K562 (cell line): ENCODE measurements around the gene NSUN2. TPM values are rescaled to one million over a fixed set of nuclear protein-coding genes. Genes with fewer than 3 reads are reported as not detected.

ENCODE experiments used
- ATAC-seq: fragments of 200-7000 bp; cut with Tn5 transposase; 3 replicates; pipeline ENCODE4 v1.9.1; 2020; ENCODE audit warnings: moderate library complexity
- BruUV-seq: library from RNA; stranded (reverse); fragments of 400-500 nt; replicated peaks from 2 replicates; lab custom pipeline; 2021; lab: Mats Ljungman, UMichigan
- CTCF ChIA-PET: fragments of 300-600 bp; formaldehyde crosslinking; extraction: SDS; loops from one replicate; lab custom pipeline; 2021; ENCODE audit warnings: low intra/inter-chr PET ratio; lab: Yijun Ruan, JAX
- POLR2A ChIA-PET: fragments of 300-600, 350-650 bp; sonication (Branson Sonifier 250); formaldehyde crosslinking; extraction: SDS; loops from one replicate; lab custom pipeline; 2021; ENCODE audit warnings: antibody characterized with exemption, inconsistent platforms; lab: Yijun Ruan, JAX
- DNase-seq, 4 experiments: peaks; one replicate each; pipeline versions ENCODE4 v3.0.0 to v3.0.0-alpha.2; 2011 to 2018; ENCODE audit warnings: low spot score in 3 of 4, mixed read lengths in 3 of 4; ENCODE audit errors: extremely low read depth in 1 of 4
- FAIRE-seq: peaks from 2 replicates; lab custom pipeline; 2011; peaks lifted over from hg19 to GRCh38; lab: Jason Lieb, UNC
- H2AFZ ChIP-seq: 2 replicates; pipeline ENCODE4 v1.6.0; 2011; ENCODE audit warnings: low read depth, low read length, control low read depth, inconsistent platforms
- H3K27ac ChIP-seq: fragments of 200-600 bp; 3 replicates; pipeline ENCODE4 v1.8.0; 2011; ENCODE audit warnings: low read depth, mild to moderate bottlenecking, control low read depth, inconsistent platforms, low read length, moderate library complexity, mixed read lengths; ENCODE audit errors: extremely low read depth
- H3K27me3 ChIP-seq, 2 experiments: fragments of 300-600 bp in 1 of 2; 2 replicates in 1 of 2; 3 replicates in 1 of 2; pipeline versions ENCODE4 v1.6.0 to v1.8.0; 2011; ENCODE audit warnings: inconsistent platforms in 2 of 2, low read length in 2 of 2, mild to moderate bottlenecking in 1 of 2, mixed read lengths in 1 of 2, moderate library complexity in 1 of 2; ENCODE audit not compliant: control insufficient read depth in 2 of 2, insufficient read depth in 2 of 2
- H3K36me3 ChIP-seq: fragments of 300-600 bp; 3 replicates; pipeline ENCODE4 v1.8.0; 2011; ENCODE audit warnings: mild to moderate bottlenecking, low read length, inconsistent platforms; ENCODE audit not compliant: control insufficient read depth, insufficient read depth
- H3K4me1 ChIP-seq, 2 experiments: fragments of 200-600 bp in 1 of 2; replicated peaks in 1 of 2; 2 replicates in 1 of 2; 3 replicates in 1 of 2; pipeline versions ENCODE4 v1.5.1 to v1.8.0; 2011; ENCODE audit warnings: inconsistent platforms in 2 of 2, low read length in 2 of 2, mild to moderate bottlenecking in 1 of 2, mixed read lengths in 1 of 2, moderate library complexity in 1 of 2; ENCODE audit not compliant: control insufficient read depth in 2 of 2, insufficient read depth in 2 of 2
- H3K4me2 ChIP-seq: 2 replicates; pipeline ENCODE4 v1.6.1; 2011; ENCODE audit warnings: low read length, control low read depth, inconsistent platforms, mixed read lengths; ENCODE audit not compliant: insufficient read depth
- H3K4me3 ChIP-seq: fragments of 200-600 bp; sonication (generic), shearing (Covaris generic); 2 replicates; pipeline ENCODE4 v1.5.1; 2016; ENCODE audit warnings: control low read depth, inconsistent platforms
- H3K79me2 ChIP-seq: fragments of 200-600 bp; 3 replicates; pipeline ENCODE4 v1.8.0; 2011; ENCODE audit warnings: low read length, inconsistent platforms; ENCODE audit not compliant: control insufficient read depth, insufficient read depth
- H3K9ac ChIP-seq, 2 experiments: 2 replicates each; pipeline versions ENCODE4 v1.6.0 to v1.6.1; 2011; ENCODE audit warnings: low read depth in 2 of 2, low read length in 2 of 2, control low read depth in 1 of 2, inconsistent platforms in 1 of 2, mild to moderate bottlenecking in 1 of 2, mixed read lengths in 1 of 2; ENCODE audit not compliant: insufficient read depth in 1 of 2
- H3K9me1 ChIP-seq: one replicate; pipeline ENCODE4 v1.6.0; 2011; ENCODE audit warnings: inconsistent platforms, mild to moderate bottlenecking, low read length, moderate library complexity; ENCODE audit not compliant: control insufficient read depth, insufficient read depth
- H3K9me3 ChIP-seq: replicated peaks from 2 replicates; pipeline ENCODE4 v1.5.1; 2011; ENCODE audit warnings: low read depth, low read length, inconsistent platforms; ENCODE audit not compliant: control insufficient read depth, insufficient read depth
- H4K20me1 ChIP-seq: replicated peaks from 2 replicates; pipeline ENCODE4 v1.6.1; 2011; ENCODE audit warnings: low read length, inconsistent platforms, mixed read lengths; ENCODE audit not compliant: control insufficient read depth, insufficient read depth
- C11orf30 ChIP-seq: fragments of 450-650 bp; IDR thresholded peaks from 2 replicates; pipeline ENCODE4 v1.6.1; 2016; ENCODE audit warnings: low read depth, mild to moderate bottlenecking
- CBFB ChIP-seq: sonication (generic); formaldehyde crosslinking; IDR thresholded peaks from 2 replicates; pipeline ENCODE4 v1.4.0; 2020; ENCODE audit warnings: mild to moderate bottlenecking, missing genetic modification reagents
- GATAD2A ChIP-seq: fragments of 450-650 bp; IDR thresholded peaks from 2 replicates; pipeline ENCODE4 v1.6.1; 2017
- GTF2A2 ChIP-seq: IDR thresholded peaks from 2 replicates; pipeline ENCODE4 v1.6.1; 2016; ENCODE audit warnings: mild to moderate bottlenecking, missing genetic modification characterization, missing compliant biosample characterization
- GTF3C2 ChIP-seq: IDR thresholded peaks from 3 replicates; pipeline ENCODE4 v1.6.1; 2011; ENCODE audit warnings: borderline replicate concordance, mild to moderate bottlenecking, moderate library complexity; ENCODE audit not compliant: insufficient read length; ENCODE audit errors: extremely low read depth
- MAFG ChIP-seq: fragments of 450-650 bp; conservative IDR thresholded peaks from 2 replicates; pipeline ENCODE4 v1.6.1; 2016; ENCODE audit warnings: missing genetic modification characterization, missing compliant biosample characterization
- MAFK ChIP-seq: IDR thresholded peaks from 2 replicates; pipeline ENCODE4 v1.6.1; 2011; ENCODE audit warnings: low read length, improper control_type of control experiment
- NR4A1 ChIP-seq, 2 experiments: fragments of 250-450 bp in 1 of 2; fragments of 450-650 bp in 1 of 2; sonication (Bioruptor Pico) in 1 of 2; IDR thresholded peaks; 2 replicates each; pipeline versions ENCODE4 v1.4.0 to v1.6.1; 2016 to 2020; ENCODE audit warnings: mild to moderate bottlenecking in 2 of 2, missing compliant biosample characterization in 1 of 2, missing genetic modification characterization in 1 of 2, moderate library complexity in 1 of 2
- PHB2 ChIP-seq: fragments of 450-650 bp; IDR thresholded peaks from 2 replicates; pipeline ENCODE4 v1.6.1; 2017; ENCODE audit warnings: low read depth
- PHF21A ChIP-seq: fragments of 450-650 bp; IDR thresholded peaks from 2 replicates; pipeline ENCODE4 v1.6.1; 2017; ENCODE audit warnings: low read depth, borderline replicate concordance
- PHTF2 ChIP-seq: fragments of 250-450 bp; sonication (Bioruptor Pico); IDR thresholded peaks from 2 replicates; pipeline ENCODE4 v1.5.0; 2021; ENCODE audit warnings: mild to moderate bottlenecking
- POLR2H ChIP-seq: IDR thresholded peaks from 2 replicates; pipeline ENCODE4 v1.6.1; 2016; ENCODE audit warnings: missing genetic modification characterization, low read depth, mild to moderate bottlenecking, control low read depth, missing compliant biosample characterization, moderate library complexity
- SMARCA4 ChIP-seq: fragments of 450-650 bp; IDR thresholded peaks from 2 replicates; pipeline ENCODE4 v1.6.1; 2016
- STAT5A ChIP-seq: IDR thresholded peaks from 2 replicates; pipeline ENCODE4 v1.6.1; 2012; ENCODE audit warnings: low read length, inconsistent platforms, borderline replicate concordance
- TRIM24 ChIP-seq, 2 experiments: fragments of 450-650 bp; IDR thresholded peaks; 2 replicates each; pipeline ENCODE4 v1.6.1; 2016
- ZNF140 ChIP-seq: fragments of 250-450 bp; sonication (Bioruptor Pico); IDR thresholded peaks from 2 replicates; pipeline ENCODE4 v1.8.0; 2021; ENCODE audit warnings: moderate library complexity, mild to moderate bottlenecking, inconsistent platforms
- ZNF239 ChIP-seq: fragments of 250-450 bp; sonication (Bioruptor Pico); IDR thresholded peaks from 2 replicates; pipeline ENCODE4 v1.4.0; 2020; ENCODE audit warnings: mild to moderate bottlenecking
- ZNF445 ChIP-seq: fragments of 250-450 bp; sonication (Bioruptor Pico); IDR thresholded peaks from 2 replicates; pipeline ENCODE4 v1.4.0; 2020; ENCODE audit warnings: low read depth, mild to moderate bottlenecking, moderate library complexity
- WGBS: fragments of 100-300 bp; shearing (Covaris generic); methylation state at CpG from one replicate; pipeline ENCODE4 v1.1.6; 2016; ENCODE audit warnings: low coverage, mixed read lengths; ENCODE audit not compliant: insufficient coverage; ENCODE audit errors: missing lambda C conversion rate; 5-methylcytosine and 5-hydroxymethylcytosine counted together
- in situ Hi-C: fragments of 300-500 bp; cut with MboI; formaldehyde crosslinking; loops from 4 replicates; pipeline ENCODE4 v1.15.0; 2018; ENCODE audit warnings: inconsistent platforms, mixed read lengths
- intact Hi-C: fragments of 100-400 bp; cut with micrococcal nuclease; formaldehyde crosslinking; loops from 2 replicates; pipeline ENCODE4 v1.14.2; 2022
- polyA plus RNA-seq, 8 experiments: library from polyadenylated mRNA; depleted of rRNA in 4 of 8; stranded (reverse) in 5 of 8; unstranded in 3 of 8; fragments of >200 nt; fragmentation: Nextera tagmentation in 2 of 8; fragmentation: Illumina TruSeq in 1 of 8; extraction: Ambion mirVana in 2 of 8; extraction: Trizol in 1 of 8; gene quantifications; 2 replicates each; pipeline versions ENCODE4 v1.2.1 to v1.2.3, GENCODE V29; 2011 to 2014; ENCODE audit warnings: inconsistent platforms in 1 of 8, missing spikeins in 1 of 8
- total RNA-seq, 7 experiments: library from RNA; depleted of rRNA in 6 of 7; stranded (reverse); fragments of >200 nt in 6 of 7; fragmentation: Illumina TruSeq in 2 of 7; extraction: Trizol in 2 of 7; gene quantifications; 2 replicates each; pipeline versions ENCODE4 v1.2.1 to v1.2.3, GENCODE V29; 2011 to 2021; ENCODE audit warnings: low replicate concordance in 1 of 7
- TF ChIP-seq, protein P1 (sequence below): IDR thresholded peaks from 2 replicates; pipeline ENCODE4 v1.6.1; 2014; ENCODE audit warnings: antibody characterized with exemption
- TF ChIP-seq, protein P2 (sequence below): sonication (generic); formaldehyde crosslinking; IDR thresholded peaks from 2 replicates; pipeline ENCODE4 v1.8.0; 2022; ENCODE audit warnings: mild to moderate bottlenecking, missing genetic modification reagents

Gene NSUN2
- total and polyA plus RNA-seq, 9 of the 15 experiments (the other 6 are each of a cell fraction or from before 2014, with no cell fraction given) = 9.2 to 167 (median 127) TPM

GRCh38 chr5:6642655-6643054 is 9.8 kb upstream of the NSUN2 start (continued):
- TF ChIP-seq ZNF140 (CRISPR knock-in tag) (no peak), C11orf30 (peak; percentile 71), GATAD2A (no peak), SMARCA4 (no peak), STAT5A (no peak), MAFG (tag) (peak; percentile 67), MAFK (peak; percentile 29; the same call in 1 of the 2 replicates), ZNF445 (CRISPR knock-in tag) (no peak), PHTF2 (CRISPR knock-in tag) (no peak), TRIM24 (IDR thresholded peaks at IDR 0.05) (no peak), POLR2H (tag) (no peak)
- TF ChIP-seq, protein P1, sequence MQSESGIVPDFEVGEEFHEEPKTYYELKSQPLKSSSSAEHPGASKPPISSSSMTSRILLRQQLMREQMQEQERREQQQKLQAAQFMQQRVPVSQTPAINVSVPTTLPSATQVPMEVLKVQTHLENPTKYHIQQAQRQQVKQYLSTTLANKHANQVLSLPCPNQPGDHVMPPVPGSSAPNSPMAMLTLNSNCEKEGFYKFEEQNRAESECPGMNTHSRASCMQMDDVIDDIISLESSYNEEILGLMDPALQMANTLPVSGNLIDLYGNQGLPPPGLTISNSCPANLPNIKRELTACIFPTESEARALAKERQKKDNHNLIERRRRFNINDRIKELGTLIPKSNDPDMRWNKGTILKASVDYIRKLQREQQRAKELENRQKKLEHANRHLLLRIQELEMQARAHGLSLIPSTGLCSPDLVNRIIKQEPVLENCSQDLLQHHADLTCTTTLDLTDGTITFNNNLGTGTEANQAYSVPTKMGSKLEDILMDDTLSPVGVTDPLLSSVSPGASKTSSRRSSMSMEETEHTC = no peak
- TF ChIP-seq, all 486 proteins: peak for 5

GRCh38 chr5:6638236-6638635 is 5.4 kb upstream of the NSUN2 start:
- in situ Hi-C loops = no loop called here
- ATAC-seq (no peak), FAIRE-seq (no peak), DNase-seq (no peak)
- Histone ChIP-seq H3K27ac (no peak overlapping the region), H3K9me1 (no peaks in the 10 kb centered on the region), H3K36me3 (peaks cover 2% of the 10 kb centered on the region; the same call in 1 of the 3 replicates), H3K9me3 (no peaks in the 10 kb centered on the region), H4K20me1 (no peaks in the 10 kb centered on the region), H2AFZ (no peak overlapping the region), H3K4me3 (no peak overlapping the region), H3K9ac (no peak overlapping the region), H3K79me2 (peaks cover 17% of the 10 kb centered on the region), H3K4me1 (peaks cover 9 to 11% of the 10 kb centered on the region in 2 experiments; a peak in 4 of 5 replicates), H3K4me2 (no peak overlapping the region), H3K27me3 (no peaks in the 10 kb centered on the region)
- ChIA-PET CTCF (no interaction called here), POLR2A (no interaction called here)
- intact Hi-C loops = no loop called here
- TSS peak; percentile 0 for BruUV-seq
- 59% methylated on average over 4 of the region's 4 CpGs for WGBS
- TF ChIP-seq NR4A1 (CRISPR knock-in tag; IDR thresholded peaks at IDR 0.05) (no peak), NR4A1 (tag; IDR thresholded peaks at IDR 0.05) (no peak), ZNF239 (CRISPR knock-in tag) (no peak), PHF21A (no peak), GTF3C2 (no peak), PHB2 (no peak), GTF2A2 (tag) (no peak), CBFB (CRISPR knock-in tag) (no peak)
- TF ChIP-seq, protein P2, sequence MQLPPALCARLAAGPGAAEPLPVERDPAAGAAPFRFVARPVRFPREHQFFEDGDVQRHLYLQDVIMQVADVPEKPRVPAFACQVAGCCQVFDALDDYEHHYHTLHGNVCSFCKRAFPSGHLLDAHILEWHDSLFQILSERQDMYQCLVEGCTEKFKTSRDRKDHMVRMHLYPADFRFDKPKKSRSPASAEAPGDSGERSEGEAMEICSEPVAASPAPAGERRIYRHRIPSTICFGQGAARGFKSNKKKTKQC (CRISPR knock-in tag) = no peak
